ENCODE measurements around the gene LASP1. TPM values are rescaled to one million over a fixed set of nuclear protein-coding genes. Genes with fewer than 3 reads are reported as not detected.

LASP1 gene
- total RNA-seq, 1 experiment from 2014 or later: 68.1 TPM

DNA sequence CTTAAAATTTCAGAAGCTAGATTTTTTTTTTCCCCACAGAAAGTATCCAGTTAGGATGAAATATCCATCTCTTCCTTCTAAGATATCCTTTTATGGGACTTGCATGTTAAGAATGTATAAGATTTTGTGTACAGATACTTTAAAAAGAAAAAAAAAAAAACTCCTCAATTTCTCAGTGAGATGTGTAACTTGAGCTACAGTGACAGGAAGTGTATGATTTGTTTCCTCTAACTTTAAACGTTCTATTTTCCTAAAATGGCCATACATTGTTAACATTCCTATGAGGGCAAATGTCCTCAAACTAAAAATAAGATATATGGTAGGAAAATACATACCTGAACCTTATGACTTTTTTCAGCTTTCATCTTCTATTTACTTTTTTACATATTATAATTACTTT is 88.5 kb downstream of the LASP1 start:
- no peaks in the 10 kb centered on the region for H3K4me1 Mint-ChIP-seq (ENCODE audit: insufficient read depth, unreplicated experiment)
- H3K4me3 Mint-ChIP-seq (ENCODE audit: unreplicated experiment): no peak overlapping the region
- H3K27me3 Mint-ChIP-seq (ENCODE audit: insufficient read depth, unreplicated experiment): no peaks in the 10 kb centered on the region
- ChIA-PET CTCF (interaction anchor here (0.6 to 0.9 kb wide), 4 partner anchors 15 to 208 kb away, joined by 3 to 5 read pairs (median 4); no protein-coding TSS in a partner anchor), POLR2A (interaction anchor here (0.6 to 0.7 kb wide), 2 partner anchors 61 to 372 kb away, joined by 3 read pairs; no protein-coding TSS in a partner anchor)
- TF ChIP-seq, protein P1, sequence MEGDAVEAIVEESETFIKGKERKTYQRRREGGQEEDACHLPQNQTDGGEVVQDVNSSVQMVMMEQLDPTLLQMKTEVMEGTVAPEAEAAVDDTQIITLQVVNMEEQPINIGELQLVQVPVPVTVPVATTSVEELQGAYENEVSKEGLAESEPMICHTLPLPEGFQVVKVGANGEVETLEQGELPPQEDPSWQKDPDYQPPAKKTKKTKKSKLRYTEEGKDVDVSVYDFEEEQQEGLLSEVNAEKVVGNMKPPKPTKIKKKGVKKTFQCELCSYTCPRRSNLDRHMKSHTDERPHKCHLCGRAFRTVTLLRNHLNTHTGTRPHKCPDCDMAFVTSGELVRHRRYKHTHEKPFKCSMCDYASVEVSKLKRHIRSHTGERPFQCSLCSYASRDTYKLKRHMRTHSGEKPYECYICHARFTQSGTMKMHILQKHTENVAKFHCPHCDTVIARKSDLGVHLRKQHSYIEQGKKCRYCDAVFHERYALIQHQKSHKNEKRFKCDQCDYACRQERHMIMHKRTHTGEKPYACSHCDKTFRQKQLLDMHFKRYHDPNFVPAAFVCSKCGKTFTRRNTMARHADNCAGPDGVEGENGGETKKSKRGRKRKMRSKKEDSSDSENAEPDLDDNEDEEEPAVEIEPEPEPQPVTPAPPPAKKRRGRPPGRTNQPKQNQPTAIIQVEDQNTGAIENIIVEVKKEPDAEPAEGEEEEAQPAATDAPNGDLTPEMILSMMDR (IDR thresholded peaks at IDR 0.05; ENCODE audit: unreplicated experiment): no peak
- no peak for DNase-seq (ENCODE audit: unreplicated experiment)
- H3K36me3 Mint-ChIP-seq (ENCODE audit: insufficient read depth, unreplicated experiment): no peaks in the 10 kb centered on the region
- no peaks in the 10 kb centered on the region for H3K9me3 Mint-ChIP-seq (ENCODE audit: unreplicated experiment)
- no TSS peak for BruUV-seq (replicated peaks)
- intact Hi-C loops (cut with micrococcal nuclease): no loop called here
- no peak overlapping the region for H3K27ac Mint-ChIP-seq (ENCODE audit: low read depth, unreplicated experiment)

DNA sequence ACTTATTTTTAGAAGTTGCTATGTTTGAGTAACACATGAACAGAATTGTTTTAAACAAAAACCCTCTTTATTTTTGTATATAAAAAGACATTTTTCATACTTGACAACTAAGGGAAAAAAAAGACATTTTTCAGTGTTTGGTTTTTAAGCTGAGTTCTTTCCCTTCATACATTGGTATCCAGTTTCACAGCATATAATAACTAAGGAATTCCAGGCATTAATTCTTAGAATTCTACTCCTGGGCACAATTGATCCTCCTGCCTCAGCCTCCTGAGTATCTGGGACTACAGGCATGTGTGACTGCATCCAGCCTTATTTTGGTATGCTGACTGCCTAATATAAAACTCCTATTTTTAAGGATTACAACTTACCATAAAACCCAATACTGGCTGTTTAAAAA is 88.9 kb downstream of the LASP1 start:
- BruUV-seq (replicated peaks): no TSS peak
- ChIA-PET CTCF (interaction anchor here (0.6 to 0.9 kb wide), 4 partner anchors 16 to 208 kb away, joined by 3 to 5 read pairs (median 4); no protein-coding TSS in a partner anchor), POLR2A (interaction anchor here (0.6 to 0.7 kb wide), 2 partner anchors 61 to 371 kb away, joined by 3 read pairs; no protein-coding TSS in a partner anchor)
- no peaks in the 10 kb centered on the region for H3K27me3 Mint-ChIP-seq (ENCODE audit: insufficient read depth, unreplicated experiment)
- H3K4me1 Mint-ChIP-seq (ENCODE audit: insufficient read depth, unreplicated experiment): no peaks in the 10 kb centered on the region
- intact Hi-C loops (cut with micrococcal nuclease): no loop called here
- TF ChIP-seq, protein P1 (IDR thresholded peaks at IDR 0.05; ENCODE audit: unreplicated experiment): no peak
- no peak overlapping the region for H3K4me3 Mint-ChIP-seq (ENCODE audit: unreplicated experiment)
- H3K36me3 Mint-ChIP-seq (ENCODE audit: insufficient read depth, unreplicated experiment): no peaks in the 10 kb centered on the region
- no peaks in the 10 kb centered on the region for H3K9me3 Mint-ChIP-seq (ENCODE audit: unreplicated experiment)
- no peak overlapping the region for H3K27ac Mint-ChIP-seq (ENCODE audit: low read depth, unreplicated experiment)
- no peak for DNase-seq (ENCODE audit: unreplicated experiment)

DNA sequence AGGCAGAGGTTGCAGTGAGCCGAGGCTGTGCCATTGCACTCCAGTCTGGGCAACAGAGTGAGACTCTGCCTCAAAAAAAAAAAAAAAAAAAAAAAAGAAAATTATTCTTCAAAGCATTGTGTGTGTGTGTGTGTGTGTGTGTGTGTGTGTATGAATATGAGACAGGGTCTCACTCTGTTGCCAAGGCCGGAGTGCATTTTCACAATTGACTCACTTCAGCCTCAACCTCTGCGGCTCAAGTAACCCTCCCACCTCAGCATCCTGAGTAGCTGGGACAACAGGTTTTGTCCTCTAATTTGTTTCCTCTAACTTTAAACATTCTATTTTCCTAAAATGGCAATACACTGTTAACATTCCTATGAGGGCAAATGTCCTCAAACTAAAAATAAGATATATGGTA is 89.7 kb downstream of the LASP1 start:
- H3K36me3 Mint-ChIP-seq (ENCODE audit: insufficient read depth, unreplicated experiment): no peaks in the 10 kb centered on the region
- no peaks in the 10 kb centered on the region for H3K27me3 Mint-ChIP-seq (ENCODE audit: insufficient read depth, unreplicated experiment)
- H3K9me3 Mint-ChIP-seq (ENCODE audit: unreplicated experiment): no peaks in the 10 kb centered on the region
- ChIA-PET POLR2A (interaction anchor here (0.8 kb wide), 1 partner anchor 13 kb away, joined by 3 read pairs; no protein-coding TSS in a partner anchor), CTCF (interaction anchor here (0.6 kb wide), 1 partner anchor 202 kb away, joined by 3 read pairs; no protein-coding TSS in a partner anchor)
- TF ChIP-seq, protein P1 (IDR thresholded peaks at IDR 0.05; ENCODE audit: unreplicated experiment): no peak
- BruUV-seq (replicated peaks): no TSS peak
- H3K27ac Mint-ChIP-seq (ENCODE audit: low read depth, unreplicated experiment): no peak overlapping the region
- intact Hi-C loops (cut with micrococcal nuclease): no loop called here
- no peak for DNase-seq (ENCODE audit: unreplicated experiment)
- no peak overlapping the region for H3K4me3 Mint-ChIP-seq (ENCODE audit: unreplicated experiment)
- H3K4me1 Mint-ChIP-seq (ENCODE audit: insufficient read depth, unreplicated experiment): no peaks in the 10 kb centered on the region

DNA sequence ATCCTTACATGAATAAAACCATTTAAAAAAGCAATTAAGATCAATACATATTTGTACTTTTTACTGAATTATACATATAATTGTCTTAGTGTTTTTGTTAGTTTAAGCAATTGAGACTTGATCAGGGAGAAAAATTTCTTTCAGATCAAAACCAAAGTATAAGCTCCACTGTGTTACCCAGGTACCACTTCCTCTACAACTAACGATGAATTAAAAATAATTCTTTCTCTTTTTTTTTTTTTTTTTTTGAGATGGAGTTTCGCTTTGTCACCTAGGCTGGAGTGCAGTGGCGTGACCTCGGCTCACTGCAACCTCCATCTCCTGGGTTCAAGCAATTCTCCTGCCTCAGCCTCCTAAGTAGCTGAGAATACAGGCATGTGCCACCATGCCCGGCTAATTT is 90.5 kb downstream of the LASP1 start:
- Mint-ChIP-seq H3K36me3 (ENCODE audit: insufficient read depth, unreplicated experiment) (no peaks in the 10 kb centered on the region), H3K4me3 (ENCODE audit: unreplicated experiment) (no peak overlapping the region), H3K9me3 (ENCODE audit: unreplicated experiment) (no peaks in the 10 kb centered on the region), H3K27me3 (ENCODE audit: insufficient read depth, unreplicated experiment) (no peaks in the 10 kb centered on the region), H3K4me1 (ENCODE audit: insufficient read depth, unreplicated experiment) (no peaks in the 10 kb centered on the region), H3K27ac (ENCODE audit: low read depth, unreplicated experiment) (no peak overlapping the region)
- intact Hi-C loops (cut with micrococcal nuclease): no loop called here
- TF ChIP-seq, protein P1 (IDR thresholded peaks at IDR 0.05; ENCODE audit: unreplicated experiment): no peak
- DNase-seq (ENCODE audit: unreplicated experiment): no peak
- no TSS peak for BruUV-seq (replicated peaks)
- ChIA-PET POLR2A (interaction anchor here (0.8 kb wide), 1 partner anchor 12 kb away, joined by 3 read pairs; no protein-coding TSS in a partner anchor), CTCF (interaction anchor here (0.6 kb wide), 2 partner anchors 8 to 201 kb away, joined by 3 read pairs; no protein-coding TSS in a partner anchor)

All from MCF 10A (cell line).